A673 (cell line): ENCODE results near the gene NOLC1. TPM values are rescaled to one million over a fixed set of nuclear protein-coding genes. Genes with fewer than 3 reads are reported as not detected.

Experiments used
- BruUV-seq: library from RNA; stranded (reverse); fragments of 400-500 nt; replicated peaks from 2 replicates; lab custom pipeline; 2021; lab: Mats Ljungman, UMichigan
- CTCF ChIA-PET: fragments of 300-600 bp; sonication (Branson Sonifier 250); formaldehyde crosslinking; loops from one replicate; lab custom pipeline; 2022; ENCODE audit warnings: antibody characterized with exemption; lab: Charles Lee
- POLR2A ChIA-PET: fragments of 300-600 bp; sonication (Branson Sonifier 250); formaldehyde crosslinking; loops from one replicate; lab custom pipeline; 2022; ENCODE audit warnings: antibody characterized with exemption; ENCODE audit not compliant: low non-redundant PET; lab: Charles Lee
- DNase-seq: peaks from one replicate; pipeline ENCODE4 v3.0.0-alpha.2; 2015; ENCODE audit warnings: low spot score
- H3K27ac ChIP-seq: fragments of 200-600 bp; sonication (generic); 2 replicates; pipeline ENCODE4 v1.5.1; 2016; ENCODE audit warnings: mixed run types, low read depth, mild to moderate bottlenecking, mixed read lengths, antibody characterized with exemption, low read length; ENCODE audit not compliant: poor library complexity, severe bottlenecking
- H3K27me3 ChIP-seq: fragments of 200-600 bp; sonication (generic); replicated peaks from 2 replicates; pipeline ENCODE4 v1.6.1; 2017; ENCODE audit warnings: mixed run types, low read depth, mild to moderate bottlenecking, mixed read lengths, antibody characterized with exemption, low read length; ENCODE audit not compliant: insufficient read depth, poor library complexity
- H3K36me3 ChIP-seq: fragments of 200-600 bp; sonication (generic); 2 replicates; pipeline ENCODE4 v1.6.1; 2016; ENCODE audit warnings: mixed run types, mild to moderate bottlenecking, mixed read lengths, antibody characterized with exemption, low read length; ENCODE audit not compliant: insufficient read depth, poor library complexity, severe bottlenecking
- H3K4me1 ChIP-seq: fragments of 200-600 bp; sonication (generic); 2 replicates; pipeline ENCODE4 v1.6.1; 2017; ENCODE audit warnings: mixed run types, mild to moderate bottlenecking, mixed read lengths, antibody characterized with exemption, low read length; ENCODE audit not compliant: insufficient read depth, poor library complexity, severe bottlenecking
- H3K4me3 ChIP-seq: fragments of 200-600 bp; sonication (generic); 2 replicates; pipeline ENCODE4 v1.5.1; 2016; ENCODE audit warnings: low read depth, mixed run types, mild to moderate bottlenecking, mixed read lengths, low read length; ENCODE audit not compliant: poor library complexity, severe bottlenecking
- H3K9me3 ChIP-seq: fragments of 200-600 bp; sonication (generic); 2 replicates; pipeline ENCODE4 v1.6.1; 2016; ENCODE audit warnings: mixed run types, low read depth, mild to moderate bottlenecking, mixed read lengths, antibody characterized with exemption, low read length; ENCODE audit not compliant: poor library complexity, severe bottlenecking
- EZH2 ChIP-seq: fragments of 200-600 bp; sonication (generic); IDR thresholded peaks from 2 replicates; pipeline ENCODE4 v1.6.1; 2017; ENCODE audit warnings: borderline replicate concordance, low read depth, mild to moderate bottlenecking, mixed read lengths, antibody characterized with exemption, low read length; ENCODE audit not compliant: poor library complexity, severe bottlenecking
- intact Hi-C: fragments of 100-400 bp; cut with micrococcal nuclease; formaldehyde crosslinking; loops from one replicate; pipeline ENCODE4 v1.10.0; 2022; ENCODE audit not compliant: unreplicated experiment
- total RNA-seq: library from RNA; stranded (reverse); gene quantifications from 2 replicates; pipeline ENCODE4 v1.2.3, GENCODE V29; 2021
- TF ChIP-seq, protein P1 (sequence below): fragments of 300-800, 200-600 bp; sonication (generic); conservative IDR thresholded peaks from 2 replicates; pipeline ENCODE4 v1.5.1; 2017; ENCODE audit warnings: low read depth, mild to moderate bottlenecking, antibody characterized with exemption, low read length, moderate library complexity, mixed read lengths

Gene NOLC1
- total RNA-seq, 1 experiment from 2014 or later: 225 TPM

DNA sequence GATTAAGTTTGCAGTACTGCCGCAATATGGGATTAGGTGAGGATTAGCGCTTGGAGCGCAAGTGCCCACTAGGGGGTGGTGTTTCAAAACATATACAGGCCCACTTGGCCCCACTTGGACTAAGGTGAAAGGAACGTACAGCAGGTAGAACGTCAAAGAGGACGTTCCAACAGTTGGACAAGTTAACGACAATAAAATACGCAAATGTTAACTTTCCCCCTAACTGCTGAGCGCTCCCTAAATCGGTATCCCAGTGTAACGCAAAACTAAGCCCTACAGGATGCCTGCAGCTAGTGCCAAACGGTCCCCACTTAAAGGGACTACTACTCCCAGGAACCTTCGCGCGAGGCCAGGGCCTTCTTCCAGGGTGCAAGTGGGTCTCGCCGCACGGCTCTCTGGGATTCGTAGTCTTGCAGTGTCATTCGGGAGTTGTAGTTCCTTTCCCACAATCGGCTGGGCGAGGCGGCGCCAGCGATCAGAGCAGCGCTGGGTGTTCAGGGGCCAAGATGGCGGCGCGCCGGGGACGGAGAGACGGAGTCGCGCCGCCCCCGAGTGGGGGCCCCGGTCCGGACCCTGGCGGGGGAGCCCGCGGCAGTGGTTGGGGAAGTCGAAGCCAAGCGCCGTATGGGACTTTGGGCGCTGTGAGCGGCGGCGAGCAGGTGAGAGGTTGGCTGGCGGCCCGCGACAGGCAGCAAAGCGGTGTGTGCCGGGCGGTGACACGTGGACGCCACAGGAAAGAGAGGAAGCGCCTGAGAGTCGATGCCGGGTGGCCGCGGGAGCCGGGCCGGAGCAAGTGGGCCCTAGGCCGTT, 19.4 kb upstream of the NOLC1 start, which contains the start of gene PPRC1:
TSS of gene PPRC1 (plus strand) at position 478 of the 810 bp plus-strand sequence. CDS start at position 507, 29 bp downstream.
- intact Hi-C loops: loop anchor here (1.0 to 2.0 kb wide), 2 partner anchors 11 to 20 kb away; partner anchors contain the start of gene NOLC1
- peaks cover 22% of the 10 kb centered on the region for H3K4me1 ChIP-seq
- H3K9me3 ChIP-seq: no peaks in the 10 kb centered on the region
- TSS peak; percentile 47 for BruUV-seq
- peak within 1 kb of the TSS; percentile 97 for H3K27ac ChIP-seq
- ChIA-PET CTCF (no interaction called here), POLR2A (interaction anchor here (0.6 kb wide), 1 partner anchor 643 kb away, joined by 3 read pairs; no protein-coding TSS in a partner anchor)
- H3K27me3 ChIP-seq: no peaks in the 10 kb centered on the region
- no peak for TF ChIP-seq EZH2
- TF ChIP-seq, protein P1, sequence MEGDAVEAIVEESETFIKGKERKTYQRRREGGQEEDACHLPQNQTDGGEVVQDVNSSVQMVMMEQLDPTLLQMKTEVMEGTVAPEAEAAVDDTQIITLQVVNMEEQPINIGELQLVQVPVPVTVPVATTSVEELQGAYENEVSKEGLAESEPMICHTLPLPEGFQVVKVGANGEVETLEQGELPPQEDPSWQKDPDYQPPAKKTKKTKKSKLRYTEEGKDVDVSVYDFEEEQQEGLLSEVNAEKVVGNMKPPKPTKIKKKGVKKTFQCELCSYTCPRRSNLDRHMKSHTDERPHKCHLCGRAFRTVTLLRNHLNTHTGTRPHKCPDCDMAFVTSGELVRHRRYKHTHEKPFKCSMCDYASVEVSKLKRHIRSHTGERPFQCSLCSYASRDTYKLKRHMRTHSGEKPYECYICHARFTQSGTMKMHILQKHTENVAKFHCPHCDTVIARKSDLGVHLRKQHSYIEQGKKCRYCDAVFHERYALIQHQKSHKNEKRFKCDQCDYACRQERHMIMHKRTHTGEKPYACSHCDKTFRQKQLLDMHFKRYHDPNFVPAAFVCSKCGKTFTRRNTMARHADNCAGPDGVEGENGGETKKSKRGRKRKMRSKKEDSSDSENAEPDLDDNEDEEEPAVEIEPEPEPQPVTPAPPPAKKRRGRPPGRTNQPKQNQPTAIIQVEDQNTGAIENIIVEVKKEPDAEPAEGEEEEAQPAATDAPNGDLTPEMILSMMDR: peak; percentile 96
- peak; percentile 100 for DNase-seq
- peaks cover 6% of the 10 kb centered on the region for H3K36me3 ChIP-seq
- peak within 1 kb of the TSS; percentile 95 for H3K4me3 ChIP-seq

DNA sequence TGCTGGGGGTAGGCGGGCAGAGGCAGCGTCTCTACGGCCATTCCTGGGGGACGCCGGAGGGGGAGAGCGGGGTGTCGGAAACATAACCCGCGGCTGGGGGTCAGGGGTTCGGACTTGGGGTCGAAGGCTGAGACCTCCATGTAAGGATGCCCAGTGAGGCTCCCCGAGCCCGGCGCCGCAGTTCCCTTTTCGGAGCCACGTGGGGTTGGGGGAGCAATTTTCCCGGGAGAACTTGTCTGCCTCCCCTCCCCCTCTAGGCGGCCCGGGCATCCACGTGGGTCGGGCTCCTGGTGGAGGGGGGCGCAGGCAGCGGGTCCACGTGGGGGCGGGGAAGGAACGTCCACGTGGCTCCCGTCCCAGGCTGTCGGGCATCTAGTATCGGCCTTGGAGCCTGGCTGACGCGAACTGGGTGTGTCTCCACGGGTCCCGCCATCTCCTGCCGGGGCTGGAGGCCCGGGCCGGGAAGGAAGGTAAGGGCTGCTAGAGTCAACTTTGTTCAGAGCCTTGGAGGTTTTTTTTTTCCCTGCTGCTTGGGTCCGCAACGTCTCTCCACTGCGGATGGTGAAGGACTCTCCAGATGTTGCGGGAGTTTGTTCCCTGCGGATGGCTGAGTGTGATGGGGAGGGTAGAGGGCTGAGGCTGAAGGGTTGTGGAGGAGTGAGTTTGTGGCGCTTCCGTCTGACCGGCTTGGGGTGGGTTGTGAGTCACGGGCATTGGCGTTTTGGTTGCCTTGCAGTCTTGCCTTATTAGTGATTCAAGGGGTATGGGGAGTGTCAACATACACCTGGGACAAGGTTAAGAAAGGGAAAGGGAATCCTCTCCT, 18.6 kb upstream of the NOLC1 start:
- Histone ChIP-seq H3K36me3 (peaks cover 14% of the 10 kb centered on the region), H3K4me1 (peaks cover 22% of the 10 kb centered on the region), H3K4me3 (peak overlapping the region; percentile 95), H3K27me3 (no peaks in the 10 kb centered on the region), H3K27ac (peak overlapping the region; percentile 97), H3K9me3 (no peaks in the 10 kb centered on the region)
- ChIA-PET CTCF (no interaction called here), POLR2A (no interaction called here)
- BruUV-seq: no TSS peak
- intact Hi-C loops: loop anchor here (2.0 kb wide), 1 partner anchor 19 kb away; the partner anchor contains the start of gene NOLC1
- DNase-seq: peak; percentile 91
- TF ChIP-seq EZH2: no peak
- TF ChIP-seq, protein P1: no peak

DNA sequence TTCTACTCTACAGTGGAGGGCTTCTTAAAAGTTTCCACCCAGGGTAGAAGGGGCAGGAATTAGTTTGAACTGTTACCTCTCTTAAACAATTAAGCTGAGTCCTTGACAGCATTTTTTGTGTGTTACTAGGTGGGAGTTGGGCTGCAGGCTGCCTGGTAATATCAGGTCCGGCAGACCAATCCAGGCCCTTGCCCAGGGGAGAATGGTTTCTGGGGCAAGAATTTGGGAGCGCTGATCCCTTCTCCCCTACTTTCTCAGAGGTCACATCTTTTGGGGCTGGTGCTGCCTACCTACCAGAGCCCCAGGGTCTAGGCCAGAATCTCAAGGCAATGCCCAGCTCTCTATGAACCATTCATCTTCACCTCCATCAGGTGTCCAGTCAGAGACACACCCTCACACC, 17.8 kb upstream of the NOLC1 start:
- CTCF ChIA-PET: interaction anchor here (0.6 kb wide), 1 partner anchor 477 kb away, joined by 3 read pairs; no protein-coding TSS in a partner anchor
- intact Hi-C loops: no loop called here
- peak overlapping the region; percentile 95 for H3K4me3 ChIP-seq
- POLR2A ChIA-PET: interaction anchor here (0.6 to 0.7 kb wide), 2 partner anchors 14 to 19 kb away, joined by 3 read pairs; partner anchors contain the start of gene LDB1
- no peaks in the 10 kb centered on the region for H3K9me3 ChIP-seq
- H3K27ac ChIP-seq: peak overlapping the region; percentile 97
- BruUV-seq: TSS peak; percentile 65
- no peaks in the 10 kb centered on the region for H3K27me3 ChIP-seq
- H3K4me1 ChIP-seq: peaks cover 22% of the 10 kb centered on the region
- DNase-seq: no peak
- no peak for TF ChIP-seq EZH2
- TF ChIP-seq, protein P1: no peak
- peaks cover 23% of the 10 kb centered on the region for H3K36me3 ChIP-seq
